Loucy (cell line): ENCODE results near the gene PLG.

Source experiments
- EZH2phosphoT487 ChIP-seq: fragments of 200-600 bp; IDR thresholded peaks from 2 replicates; pipeline ENCODE4 v1.6.1; 2018; ENCODE audit warnings: antibody characterized with exemption, mild to moderate bottlenecking, moderate library complexity, borderline replicate concordance
- TF ChIP-seq, protein P1 (sequence below): fragments of 200-600 bp; sonication (generic); conservative IDR thresholded peaks from 2 replicates; pipeline ENCODE4 v1.5.1; 2014; ENCODE audit warnings: mild to moderate bottlenecking, antibody characterized with exemption, low read length

DNA sequence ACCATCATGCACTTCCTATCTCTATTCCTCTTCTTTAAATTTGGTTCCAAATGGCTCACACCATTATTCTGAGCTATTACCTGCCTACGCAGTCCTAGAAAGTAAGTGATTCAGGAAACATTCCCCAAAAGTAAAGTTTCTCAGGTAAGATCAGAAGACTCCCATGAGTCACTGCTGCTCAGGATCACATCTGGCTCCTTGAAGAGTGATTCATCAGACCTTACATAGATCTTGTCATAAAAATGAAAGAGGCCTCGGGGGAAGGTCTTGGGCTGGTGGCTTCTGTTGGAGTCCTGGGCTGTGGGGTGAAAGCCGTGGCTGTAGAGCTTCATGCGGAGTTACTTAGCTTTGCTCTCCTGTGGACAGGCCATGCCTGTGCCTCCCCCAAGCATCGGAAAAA, 35.9 kb downstream of the PLG start:
- TF ChIP-seq, protein P1, sequence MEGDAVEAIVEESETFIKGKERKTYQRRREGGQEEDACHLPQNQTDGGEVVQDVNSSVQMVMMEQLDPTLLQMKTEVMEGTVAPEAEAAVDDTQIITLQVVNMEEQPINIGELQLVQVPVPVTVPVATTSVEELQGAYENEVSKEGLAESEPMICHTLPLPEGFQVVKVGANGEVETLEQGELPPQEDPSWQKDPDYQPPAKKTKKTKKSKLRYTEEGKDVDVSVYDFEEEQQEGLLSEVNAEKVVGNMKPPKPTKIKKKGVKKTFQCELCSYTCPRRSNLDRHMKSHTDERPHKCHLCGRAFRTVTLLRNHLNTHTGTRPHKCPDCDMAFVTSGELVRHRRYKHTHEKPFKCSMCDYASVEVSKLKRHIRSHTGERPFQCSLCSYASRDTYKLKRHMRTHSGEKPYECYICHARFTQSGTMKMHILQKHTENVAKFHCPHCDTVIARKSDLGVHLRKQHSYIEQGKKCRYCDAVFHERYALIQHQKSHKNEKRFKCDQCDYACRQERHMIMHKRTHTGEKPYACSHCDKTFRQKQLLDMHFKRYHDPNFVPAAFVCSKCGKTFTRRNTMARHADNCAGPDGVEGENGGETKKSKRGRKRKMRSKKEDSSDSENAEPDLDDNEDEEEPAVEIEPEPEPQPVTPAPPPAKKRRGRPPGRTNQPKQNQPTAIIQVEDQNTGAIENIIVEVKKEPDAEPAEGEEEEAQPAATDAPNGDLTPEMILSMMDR: no peak
- no peak for TF ChIP-seq EZH2phosphoT487
